GM18870 (cell line): ENCODE results near the gene DLG2.

ENCODE experiments used
- ATAC-seq: cut with Tn5 transposase; IDR thresholded peaks from one replicate; pipeline ENCODE4 v1.9.1; 2021; ENCODE audit warnings: moderate library complexity; ENCODE audit not compliant: unreplicated experiment

Gene DLG2

DNA sequence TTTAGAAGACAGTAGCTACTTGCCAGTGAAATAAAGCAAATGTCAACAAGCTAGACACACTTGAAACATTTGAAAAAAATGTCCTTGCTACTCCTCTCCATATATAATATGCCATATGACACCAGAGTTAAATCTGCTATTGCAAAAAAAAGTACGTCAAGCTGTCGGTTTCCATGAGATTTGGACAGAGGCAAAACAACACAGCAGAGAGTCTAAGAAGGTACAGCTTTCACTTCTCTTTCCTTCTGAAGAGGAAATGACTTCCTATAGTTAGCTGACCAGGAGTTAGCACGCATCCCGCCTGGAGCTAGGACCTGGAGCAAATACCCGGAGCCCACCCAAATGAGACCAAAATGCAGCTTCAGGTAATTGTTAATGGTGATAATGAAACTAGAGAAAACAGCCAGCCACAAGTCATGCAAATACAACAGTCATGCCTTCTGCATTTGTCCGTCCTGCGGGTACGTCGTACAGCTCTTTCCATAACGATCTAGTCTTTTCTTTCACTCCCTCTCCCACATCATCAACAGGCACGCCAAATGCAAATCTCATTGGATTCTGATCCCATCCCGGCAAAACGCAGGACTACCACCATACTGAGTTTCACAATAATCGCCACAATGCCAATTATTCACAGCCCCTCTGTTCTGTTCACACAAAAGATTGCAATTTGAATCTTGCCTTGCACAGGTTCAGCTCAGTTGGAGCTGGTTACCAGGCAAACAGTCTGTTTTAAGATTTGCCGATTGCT lies 1945.9 kb downstream of the DLG2 start:
- ATAC-seq = no peak

DNA sequence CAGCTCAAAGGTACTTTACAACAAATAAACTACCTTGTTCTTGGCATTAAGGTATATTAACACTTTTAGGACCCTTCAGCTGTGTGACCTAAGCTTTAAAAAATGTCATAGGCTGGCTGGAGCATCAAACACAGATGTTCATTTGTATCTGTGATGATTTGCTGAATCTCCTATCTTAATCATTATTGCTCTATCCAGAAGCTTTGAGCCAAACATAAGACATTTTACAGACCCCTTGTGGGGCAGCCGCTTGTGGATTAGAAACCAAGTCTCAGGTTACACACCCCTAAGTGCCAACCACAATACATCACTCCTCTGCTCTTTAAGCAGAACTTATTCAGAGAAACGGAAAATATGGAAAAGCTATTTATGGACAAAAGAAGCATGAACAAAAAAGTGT lies 1946.8 kb downstream of the DLG2 start:
- no peak for ATAC-seq

DNA sequence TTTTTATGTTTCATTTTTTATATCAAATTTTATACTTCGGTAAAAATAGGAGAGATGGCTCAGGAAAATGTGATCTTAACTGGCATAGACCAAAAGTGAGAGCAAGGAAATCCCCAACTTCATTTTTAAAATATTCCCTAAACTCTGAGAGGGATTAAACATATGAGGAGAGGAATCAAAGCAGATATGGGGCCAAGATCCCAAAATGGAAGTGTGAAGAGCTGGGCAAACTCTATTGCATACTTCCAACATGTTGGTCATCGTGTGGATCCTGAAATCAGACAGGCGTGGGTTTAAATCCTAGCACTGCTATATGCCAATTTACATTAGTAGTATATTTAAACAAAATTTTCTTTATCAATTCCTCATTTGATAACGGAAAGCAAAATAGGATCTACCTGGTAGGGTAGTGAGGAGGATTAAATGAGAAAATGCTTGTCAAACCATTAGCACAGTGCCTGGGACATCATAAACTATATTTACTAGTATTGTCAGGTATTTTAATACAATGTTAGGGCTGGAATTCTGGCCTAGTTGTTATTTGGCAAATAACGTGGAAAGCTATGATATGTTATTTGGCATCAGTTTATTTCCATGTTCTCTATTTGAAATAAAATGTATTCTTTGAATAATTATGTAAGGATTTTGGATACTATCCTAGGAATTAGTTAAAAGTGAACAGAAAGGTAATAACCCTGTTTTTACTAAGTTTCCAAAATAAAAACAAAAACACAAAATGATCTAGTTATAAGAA lies 1948.1 kb downstream of the DLG2 start:
- ATAC-seq = no peak

DNA sequence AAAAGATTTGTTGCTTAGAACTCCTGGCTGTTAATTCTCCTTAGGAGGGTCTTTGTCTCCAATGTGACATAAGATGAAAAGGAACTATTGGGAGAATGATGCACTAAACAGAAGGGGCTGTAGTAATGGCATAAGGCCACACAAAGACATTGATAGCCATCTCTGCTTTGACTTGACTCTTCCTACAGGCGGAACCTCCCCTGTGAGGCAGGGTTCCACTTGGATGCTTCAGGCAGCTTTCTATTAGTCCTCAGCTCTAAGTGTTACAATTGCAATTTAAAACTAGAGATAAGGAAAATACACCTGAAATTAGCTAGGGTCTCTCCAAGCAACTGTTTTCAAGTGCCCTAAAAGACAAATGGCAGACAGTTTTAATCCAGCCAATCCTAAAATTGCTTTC lies 1949.4 kb downstream of the DLG2 start:
- ATAC-seq = no peak

DNA sequence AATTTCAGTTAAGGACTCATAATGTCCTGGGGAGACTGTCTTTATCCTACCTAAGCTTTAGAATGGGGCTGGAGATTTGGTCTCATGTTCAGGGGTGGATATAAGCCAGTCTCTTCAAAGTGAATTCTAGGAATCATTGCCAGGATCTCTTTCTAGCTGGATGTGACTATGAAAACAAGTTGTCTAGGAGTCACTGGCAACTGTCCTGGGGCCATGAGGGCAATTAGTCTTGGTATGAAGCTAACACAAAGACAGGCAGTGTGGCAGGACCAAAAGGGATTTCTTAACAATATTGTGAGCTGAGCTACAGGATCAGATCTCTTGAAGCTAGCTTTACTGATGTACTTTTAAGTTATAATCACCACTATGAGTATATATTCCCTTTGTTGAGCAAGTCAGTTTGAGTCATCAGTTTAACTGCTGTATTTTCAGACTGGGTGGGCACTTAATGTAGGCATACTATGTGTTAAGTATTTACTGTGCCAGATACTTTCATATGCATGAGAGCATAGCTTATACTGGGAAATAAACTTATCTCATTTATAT lies 1951.0 kb downstream of the DLG2 start:
- ATAC-seq = no peak

DNA sequence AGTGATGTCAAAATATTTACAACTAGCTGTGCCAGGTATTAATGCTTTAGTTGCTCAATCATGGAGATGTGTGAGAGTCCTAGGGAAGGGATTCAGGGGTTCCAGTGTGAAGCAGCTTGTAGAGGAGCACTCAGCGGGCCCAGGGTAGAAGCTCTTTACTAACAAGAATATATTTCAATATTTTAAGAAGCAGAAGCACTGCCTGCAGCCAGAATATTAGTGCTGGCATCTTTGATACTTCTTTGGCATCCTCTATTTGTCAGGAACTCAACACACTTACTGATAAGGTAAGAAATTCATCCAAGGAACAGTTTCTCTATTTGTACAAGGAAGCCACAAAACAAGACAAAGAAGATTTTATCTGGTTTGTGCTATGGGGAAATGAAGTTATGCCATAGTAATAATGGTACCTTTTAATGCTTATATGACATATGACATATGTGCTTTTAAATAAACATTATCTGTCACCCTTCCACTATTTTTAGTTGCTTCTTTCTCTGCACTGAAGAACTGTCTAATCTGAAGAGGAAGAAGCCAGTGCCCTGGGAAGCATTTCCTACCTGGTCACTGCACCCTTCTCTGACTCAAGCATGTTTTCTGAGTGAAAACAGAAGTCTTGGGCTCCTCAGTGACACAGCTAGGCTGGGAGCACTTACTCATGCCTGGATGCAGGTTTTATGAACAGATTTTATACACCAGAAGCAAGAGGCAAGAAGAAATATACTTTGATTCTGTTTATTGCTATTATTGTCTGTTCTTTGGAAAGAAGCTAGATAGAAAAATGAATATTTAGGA lies 1952.8 kb downstream of the DLG2 start:
- no peak for ATAC-seq

DNA sequence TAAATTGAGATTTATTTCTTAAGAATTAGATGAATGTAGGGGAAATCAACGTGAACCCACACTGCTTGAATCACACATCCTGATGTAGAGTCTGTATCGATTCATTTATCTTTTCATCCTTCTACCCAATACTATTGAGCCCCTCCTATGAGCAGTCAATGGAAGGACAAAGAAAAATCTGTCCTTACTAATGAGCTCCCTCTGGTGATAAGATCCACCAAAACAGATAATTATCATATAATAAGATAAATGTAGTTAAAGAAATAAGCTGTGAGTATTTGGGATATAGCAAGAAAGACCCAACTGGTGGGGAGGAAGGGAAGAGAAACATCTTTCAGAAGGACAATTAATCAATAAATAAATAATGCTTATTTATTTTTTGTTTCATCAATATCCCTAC lies 1955.9 kb downstream of the DLG2 start:
- no peak for ATAC-seq

DNA sequence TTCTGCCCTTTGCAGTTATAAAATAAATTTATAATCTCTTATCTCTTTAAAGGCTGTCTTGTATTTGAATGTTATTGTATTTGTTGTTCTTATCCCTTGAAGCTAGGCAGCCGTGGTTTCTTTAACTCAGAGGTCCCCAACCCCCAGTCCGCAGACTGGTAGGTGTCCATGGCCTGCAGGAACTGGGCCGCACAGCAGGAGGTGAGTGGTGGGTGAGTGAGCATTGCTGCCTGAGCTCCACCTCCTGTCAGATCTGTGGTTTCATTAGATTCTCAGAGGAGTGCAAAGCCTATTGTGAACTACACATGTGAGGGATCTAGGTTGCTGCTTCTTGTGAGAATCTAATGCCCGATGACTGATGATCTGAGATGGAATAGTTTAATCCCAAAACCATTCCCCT lies 1961.0 kb downstream of the DLG2 start:
- no peak for ATAC-seq

DNA sequence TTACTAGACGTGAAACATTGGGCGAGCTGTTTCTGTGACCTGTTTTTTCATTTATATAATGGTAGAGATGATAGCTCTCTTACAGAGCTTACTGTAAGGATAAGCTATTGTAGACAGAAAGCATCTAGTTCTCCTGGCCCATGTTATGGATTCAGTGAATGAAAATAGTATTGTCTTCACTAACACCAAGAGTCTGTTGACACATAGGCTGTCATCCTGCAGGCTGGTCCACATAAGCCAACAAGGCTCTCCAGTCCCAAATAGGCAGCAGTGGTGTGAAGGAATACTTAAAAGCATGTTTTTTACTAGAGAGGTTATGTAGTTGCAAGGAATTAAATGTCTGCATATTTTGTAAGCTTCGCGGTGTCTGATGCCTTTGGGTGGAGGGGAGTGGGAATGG lies 1963.2 kb downstream of the DLG2 start:
- ATAC-seq = no peak

DNA sequence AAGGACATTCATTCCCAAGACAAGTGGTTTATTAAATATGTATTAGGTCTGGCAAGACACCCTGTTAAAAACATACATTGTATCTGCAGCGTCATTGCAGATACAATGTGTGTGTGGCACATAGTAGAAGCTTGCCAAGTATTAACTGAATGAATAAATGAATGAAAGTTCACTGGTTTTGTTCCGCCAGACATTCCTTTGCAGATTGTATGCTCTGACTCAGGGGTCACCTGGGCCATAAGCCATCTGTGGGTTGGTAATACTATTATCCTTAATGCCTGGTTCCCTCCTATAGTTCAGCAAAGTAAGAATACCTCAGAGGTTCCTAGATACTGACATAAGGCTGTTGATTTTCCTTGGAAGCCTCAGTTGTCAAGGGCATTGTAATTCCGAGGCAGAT lies 1963.7 kb downstream of the DLG2 start:
- no peak for ATAC-seq

DNA sequence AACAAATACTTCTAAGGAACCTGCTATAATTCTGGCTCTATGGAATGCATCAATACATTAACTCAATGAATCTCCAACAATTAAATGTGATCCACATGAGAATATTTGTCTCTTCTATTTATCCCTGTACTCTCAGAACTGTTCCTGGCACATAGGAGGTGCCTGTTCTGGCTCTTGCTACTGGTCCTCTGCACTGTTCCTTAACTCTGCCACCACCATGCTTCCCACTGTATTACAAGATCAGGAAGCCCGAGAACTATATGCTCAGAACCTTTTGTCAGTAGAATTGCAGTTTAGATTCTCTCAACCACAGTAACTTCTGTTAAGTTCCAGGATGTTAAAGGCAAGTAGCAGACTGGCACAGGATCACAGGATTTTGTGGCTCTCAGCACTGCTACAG lies 1964.7 kb downstream of the DLG2 start:
- ATAC-seq = no peak

DNA sequence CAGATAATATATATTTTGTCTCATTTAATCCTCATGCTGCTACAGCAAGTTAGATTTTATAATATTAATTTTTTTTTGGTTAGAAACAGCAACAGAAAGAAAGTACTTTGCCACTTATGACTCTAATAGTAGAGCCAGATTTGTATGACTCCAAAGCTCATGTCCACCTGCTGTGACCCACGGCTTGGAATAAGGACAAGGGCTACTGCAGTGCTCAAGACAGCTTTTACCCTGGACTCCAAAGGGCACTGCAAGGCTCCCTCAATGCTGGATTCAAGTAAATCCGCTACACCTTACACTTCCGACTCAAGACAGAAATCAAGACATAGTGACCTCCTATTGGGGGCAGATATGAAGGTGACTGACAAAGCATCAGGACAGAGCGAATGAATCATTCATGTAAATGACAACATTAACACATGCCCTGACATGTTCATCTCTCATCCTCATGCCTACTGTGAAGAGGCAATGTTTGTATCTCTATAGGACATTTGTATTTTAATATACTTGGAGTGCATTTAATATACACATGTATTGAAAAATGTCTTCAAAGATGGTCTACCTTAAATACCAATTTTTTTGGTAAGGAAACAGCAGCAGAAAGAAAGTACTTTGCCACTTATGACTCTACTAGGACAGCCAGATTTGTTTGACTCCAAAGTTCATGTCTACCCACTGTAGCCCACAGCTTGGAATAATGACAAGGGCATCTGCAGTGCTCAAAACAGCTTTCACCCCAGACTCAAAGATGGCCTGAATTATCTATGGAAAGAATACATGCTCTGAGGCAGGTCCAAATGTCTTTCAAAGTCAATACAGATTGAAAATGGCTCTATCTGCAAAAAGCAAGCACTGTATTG lies 1965.4 kb downstream of the DLG2 start:
- ATAC-seq = no peak

DNA sequence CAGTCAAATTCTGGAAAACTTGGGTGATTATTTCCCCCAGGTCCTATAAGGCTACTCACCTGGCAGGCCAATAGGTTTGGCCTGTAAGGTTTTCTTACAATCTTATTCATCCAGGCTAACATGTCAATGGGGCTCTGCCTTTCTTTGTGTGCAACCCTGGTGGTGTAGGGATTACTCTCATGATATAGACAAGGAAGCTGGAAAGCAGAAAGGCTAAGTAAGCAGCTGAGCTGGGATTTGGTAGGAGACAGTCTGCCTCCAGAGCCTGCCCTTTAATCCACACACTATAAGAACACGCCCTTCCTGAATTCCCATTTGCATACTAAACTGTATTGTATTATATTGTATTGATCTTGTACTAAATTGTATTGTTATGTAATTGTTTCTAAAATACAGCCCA lies 1967.7 kb downstream of the DLG2 start:
- no peak for ATAC-seq

DNA sequence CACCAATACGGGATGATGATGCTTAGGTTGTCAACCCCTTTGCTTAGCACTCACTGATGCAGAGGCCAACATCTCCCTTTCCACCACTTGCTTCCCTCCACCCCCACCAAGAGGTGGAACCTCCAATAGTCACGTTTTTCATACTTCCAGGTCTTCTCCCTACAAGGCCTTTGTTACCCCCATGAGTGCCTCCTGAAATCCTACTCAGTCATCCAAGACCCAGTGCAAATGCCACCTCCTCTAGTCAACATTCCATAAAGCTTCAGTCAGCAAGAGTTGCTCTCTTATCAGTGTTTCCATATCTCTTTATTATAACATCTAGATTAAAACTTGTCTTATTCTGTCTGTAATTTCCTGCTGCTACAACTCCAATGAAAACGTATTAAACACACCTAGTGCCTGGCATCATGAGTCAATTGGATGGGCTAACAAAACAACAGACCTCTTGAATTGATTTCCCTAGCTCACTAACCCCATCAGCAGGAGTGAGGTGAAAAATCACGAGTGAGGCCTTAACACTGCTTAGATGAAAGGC lies 1970.3 kb downstream of the DLG2 start:
- no peak for ATAC-seq

DNA sequence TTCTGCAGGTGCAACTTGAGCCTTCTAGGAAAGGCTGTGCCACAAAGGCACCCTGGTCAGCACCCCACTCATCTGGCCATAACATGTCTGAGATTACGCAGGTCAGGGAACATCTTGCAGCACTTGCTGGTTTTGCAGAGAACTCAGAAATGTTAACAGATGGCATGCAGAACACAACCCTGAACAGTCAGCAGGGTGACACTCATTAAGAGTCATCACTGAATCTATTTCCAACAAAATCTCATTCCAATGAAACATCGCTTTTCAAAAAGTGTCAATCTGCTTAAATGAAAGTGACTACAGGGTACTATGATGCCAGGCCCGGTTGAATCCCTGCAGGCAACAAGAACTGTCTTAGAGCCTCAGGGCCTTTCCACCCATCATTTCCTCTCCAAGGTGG lies 1971.2 kb downstream of the DLG2 start:
- no peak for ATAC-seq

DNA sequence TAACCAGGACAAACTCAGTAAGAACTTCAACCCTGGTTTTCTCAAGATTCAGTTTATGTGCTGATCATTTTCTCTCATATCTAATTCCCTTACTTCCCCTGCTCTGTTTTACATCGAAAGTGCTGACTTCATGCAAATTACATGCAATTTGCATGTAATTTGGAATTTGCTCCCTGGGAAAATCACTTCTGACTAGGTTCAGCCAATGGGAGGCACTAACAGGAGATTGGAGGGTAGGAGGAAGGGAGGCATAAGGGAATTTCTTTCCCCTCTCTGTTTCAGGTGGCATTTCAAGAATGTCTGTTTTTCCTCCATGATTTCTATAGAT lies 1977.7 kb downstream of the DLG2 start:
- no peak for ATAC-seq

DNA sequence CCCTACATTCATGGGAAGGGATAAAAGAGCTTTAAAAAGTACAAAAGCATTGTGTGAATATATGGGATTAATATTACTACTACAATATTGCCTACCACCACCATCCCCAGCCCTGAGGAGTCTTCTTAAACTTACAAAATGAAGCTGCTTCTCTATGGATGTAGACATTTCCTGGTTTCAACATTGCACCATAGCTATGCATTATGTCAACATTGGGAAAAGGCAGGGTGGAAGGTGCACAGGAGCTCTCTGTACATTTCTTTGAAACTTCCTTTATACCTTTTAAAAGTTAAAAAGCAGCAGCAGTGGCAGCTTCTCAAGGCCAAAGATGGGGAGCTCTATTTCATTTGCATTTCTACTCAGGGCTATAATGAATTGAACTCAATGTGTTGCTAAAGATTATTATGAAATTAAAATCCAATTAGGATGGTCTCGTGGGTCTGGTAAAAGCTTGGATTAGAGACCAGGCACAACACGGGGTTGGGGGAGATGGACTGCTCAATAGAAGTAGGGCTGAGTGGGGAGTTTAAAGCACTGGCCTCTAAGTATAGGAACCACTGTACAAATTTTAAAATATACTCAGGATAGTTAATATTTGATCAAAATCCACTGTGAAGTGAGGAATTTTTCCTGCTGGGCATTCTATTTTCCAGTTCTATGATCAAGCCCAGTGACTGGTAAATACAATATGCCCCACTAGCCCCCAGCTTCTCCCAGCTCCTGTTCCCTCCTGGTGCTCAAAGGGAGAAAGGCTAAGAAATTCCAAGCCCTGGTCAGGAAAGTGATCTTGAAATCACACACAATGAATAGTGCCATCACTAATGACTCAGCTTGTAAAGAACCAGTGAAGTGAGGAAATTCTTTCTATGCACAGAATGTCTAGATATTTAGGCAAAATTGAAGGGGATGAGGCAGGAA lies 1978.3 kb downstream of the DLG2 start:
- no peak for ATAC-seq

DNA sequence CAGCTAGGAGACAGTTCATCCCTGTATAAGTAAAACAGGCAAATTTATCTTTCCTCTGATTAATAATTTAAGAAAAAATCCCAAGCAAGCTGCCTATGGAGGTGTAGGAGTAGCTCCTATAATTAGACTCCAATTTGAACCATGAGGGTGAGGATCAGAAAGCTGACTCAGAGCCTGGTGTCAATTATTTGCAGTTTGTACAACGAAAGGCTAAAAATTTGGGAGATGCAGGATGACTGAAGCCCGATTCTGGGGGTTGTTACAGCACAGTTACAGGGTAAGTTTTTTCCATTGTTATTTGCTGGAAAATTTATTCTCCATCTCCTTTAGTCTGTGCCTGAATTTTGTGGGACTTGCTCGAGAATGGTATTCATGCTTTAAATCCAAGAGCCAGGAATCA lies 1981.6 kb downstream of the DLG2 start:
- ATAC-seq = no peak

DNA sequence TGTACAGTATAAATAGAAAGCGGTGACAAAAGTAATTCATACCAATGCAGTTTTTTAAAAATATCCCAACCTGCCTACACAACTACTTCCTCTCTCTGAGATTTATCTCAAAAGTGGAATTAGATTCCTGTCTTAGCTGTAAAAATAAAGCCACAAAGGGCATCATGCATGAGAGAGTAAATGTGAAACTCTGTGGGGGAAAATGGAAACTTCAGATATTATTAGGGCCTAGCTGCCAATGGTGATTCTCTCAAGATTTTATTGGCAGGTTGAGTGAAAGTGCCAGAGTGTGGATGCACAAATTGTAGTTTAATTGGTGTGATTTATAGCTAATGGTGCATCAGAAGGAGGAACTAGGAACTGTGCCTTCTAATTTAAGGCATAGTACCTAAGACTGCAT lies 1984.0 kb downstream of the DLG2 start:
- ATAC-seq = peak; percentile 67
